Mammary epithelial cell (primary cell): Measurements from ENCODE around the gene XPR1.

Source experiments
- CTCF ChIP-seq, 2 donors: IDR thresholded peaks in 1 of 2; conservative IDR thresholded peaks in 1 of 2; 2 replicates each; pipeline ENCODE4 v1.5.1; 2011 to 2012; ENCODE audit warnings: inconsistent platforms in 2 of 2, low read length in 2 of 2, mild to moderate bottlenecking in 2 of 2, control low read depth in 1 of 2, low read depth in 1 of 2; ENCODE audit not compliant: insufficient read depth in 1 of 2; ENCODE audit errors: extremely low read depth in 1 of 2
- EZH2 ChIP-seq: IDR thresholded peaks from 2 replicates; pipeline ENCODE4 v1.6.1; 2012; ENCODE audit warnings: low read length, inconsistent platforms, borderline replicate concordance

GRCh38 chr1:180837020-180837419, 205.2 kb downstream of the XPR1 start:
- TF ChIP-seq CTCF (conservative IDR thresholded peaks at IDR 0.05 in 1 of 2, IDR thresholded peaks at IDR 0.05 in 1 of 2; ENCODE audit: extremely low read depth in 1 of 2, insufficient read depth in 1 of 2, low read depth in 1 of 2, low read length in 2 of 2): no peak
- TF ChIP-seq EZH2: no peak
